Measurements from ENCODE around the gene SLC43A2. TPM values are rescaled to one million over a fixed set of nuclear protein-coding genes. Genes with fewer than 3 reads are reported as not detected.

SLC43A2 gene
- polyA plus RNA-seq, 1 donor from 2014 or later, result 60.1 TPM

DNA sequence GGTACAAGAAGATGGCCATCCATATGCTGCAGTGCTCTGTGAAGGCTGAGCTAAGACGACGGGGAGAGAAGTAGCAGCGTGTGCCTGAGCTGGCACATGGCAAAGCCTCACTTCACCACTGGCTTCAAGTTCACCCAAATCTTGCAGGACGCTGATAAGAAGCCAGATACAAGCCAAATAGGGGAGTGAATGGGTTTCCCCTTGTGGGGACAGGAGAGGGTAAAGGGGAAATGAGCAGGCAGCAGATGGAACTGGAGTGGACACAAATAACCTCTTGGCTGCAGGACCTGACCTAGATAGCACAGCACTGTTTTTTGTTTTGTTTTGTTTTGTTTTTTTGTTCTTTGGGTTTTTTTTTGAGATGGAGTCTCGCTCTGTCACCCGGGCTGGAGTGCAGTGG is 45.1 kb downstream of the SLC43A2 start:
- H4K20me1 ChIP-seq (ENCODE audit: insufficient read depth), result no peaks in the 10 kb centered on the region
- no peak overlapping the region for H3K27ac ChIP-seq (ENCODE audit: low read length)
- H3K4me2 ChIP-seq (ENCODE audit: low read length), result no peak overlapping the region
- H3F3A ChIP-seq (ENCODE audit: insufficient read depth, low read length, poor library complexity, severe bottlenecking), result no peaks in the 10 kb centered on the region
- TF ChIP-seq, protein P1, sequence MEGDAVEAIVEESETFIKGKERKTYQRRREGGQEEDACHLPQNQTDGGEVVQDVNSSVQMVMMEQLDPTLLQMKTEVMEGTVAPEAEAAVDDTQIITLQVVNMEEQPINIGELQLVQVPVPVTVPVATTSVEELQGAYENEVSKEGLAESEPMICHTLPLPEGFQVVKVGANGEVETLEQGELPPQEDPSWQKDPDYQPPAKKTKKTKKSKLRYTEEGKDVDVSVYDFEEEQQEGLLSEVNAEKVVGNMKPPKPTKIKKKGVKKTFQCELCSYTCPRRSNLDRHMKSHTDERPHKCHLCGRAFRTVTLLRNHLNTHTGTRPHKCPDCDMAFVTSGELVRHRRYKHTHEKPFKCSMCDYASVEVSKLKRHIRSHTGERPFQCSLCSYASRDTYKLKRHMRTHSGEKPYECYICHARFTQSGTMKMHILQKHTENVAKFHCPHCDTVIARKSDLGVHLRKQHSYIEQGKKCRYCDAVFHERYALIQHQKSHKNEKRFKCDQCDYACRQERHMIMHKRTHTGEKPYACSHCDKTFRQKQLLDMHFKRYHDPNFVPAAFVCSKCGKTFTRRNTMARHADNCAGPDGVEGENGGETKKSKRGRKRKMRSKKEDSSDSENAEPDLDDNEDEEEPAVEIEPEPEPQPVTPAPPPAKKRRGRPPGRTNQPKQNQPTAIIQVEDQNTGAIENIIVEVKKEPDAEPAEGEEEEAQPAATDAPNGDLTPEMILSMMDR (IDR thresholded peaks at IDR 0.05; ENCODE audit: poor library complexity, severe bottlenecking), result no peak
- TF ChIP-seq TAF1 (IDR thresholded peaks at IDR 0.05; ENCODE audit: low read depth) (no peak), RAD21 (conservative IDR thresholded peaks at IDR 0.05) (no peak), SMC3 (conservative IDR thresholded peaks at IDR 0.05; ENCODE audit: poor library complexity) (no peak), EZH2 (IDR thresholded peaks at IDR 0.05; ENCODE audit: borderline replicate concordance, insufficient read depth, low read length, poor library complexity, severe bottlenecking) (no peak), EP300 (conservative IDR thresholded peaks at IDR 0.05; ENCODE audit: poor library complexity, severe bottlenecking) (no peak), MXI1 (conservative IDR thresholded peaks at IDR 0.05; ENCODE audit: poor library complexity, severe bottlenecking) (no peak)
- no peaks in the 10 kb centered on the region for H3K27me3 ChIP-seq (ENCODE audit: insufficient read depth, low read depth, low read length)
- no peak overlapping the region for H3K4me3 ChIP-seq (ENCODE audit: low read length)
- H3K9me2 ChIP-seq (ENCODE audit: insufficient read depth, low read length), result no peaks in the 10 kb centered on the region
- H3K79me2 ChIP-seq (replicated peaks; ENCODE audit: insufficient read depth, low read length), result no peaks in the 10 kb centered on the region
- no peaks in the 10 kb centered on the region for H3K9me3 ChIP-seq (ENCODE audit: low read length)
- H2AFZ ChIP-seq (ENCODE audit: low read depth, low read length), result no peak overlapping the region
- H3K9ac ChIP-seq (ENCODE audit: low read length), result no peak overlapping the region
- H3K36me3 ChIP-seq (ENCODE audit: insufficient read depth, low read length), result peaks cover 14% of the 10 kb centered on the region

DNA sequence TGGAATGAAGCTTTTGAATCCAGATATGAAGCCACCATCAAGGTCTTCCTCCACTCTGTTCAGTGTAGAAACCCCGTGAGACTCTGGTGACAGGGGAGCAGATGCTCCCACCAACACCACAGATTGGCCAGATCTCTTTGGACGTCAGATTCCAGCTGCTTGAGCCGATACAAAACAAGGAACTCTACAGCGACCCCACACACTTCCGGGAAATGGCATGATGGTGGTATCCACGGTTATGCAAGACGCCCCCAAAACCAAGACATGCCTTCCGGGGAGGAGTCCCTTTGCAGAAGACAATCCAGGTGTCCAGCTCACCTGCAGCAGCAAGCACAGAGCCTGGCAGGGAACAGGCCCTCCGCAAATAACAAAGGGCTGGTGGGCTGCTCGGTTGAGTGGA is 46.3 kb downstream of the SLC43A2 start:
- Histone ChIP-seq H3K9me2 (ENCODE audit: insufficient read depth, low read length) (no peaks in the 10 kb centered on the region), H3K4me2 (ENCODE audit: low read length) (no peak overlapping the region), H3K79me2 (replicated peaks; ENCODE audit: insufficient read depth, low read length) (no peaks in the 10 kb centered on the region), H3K9me3 (ENCODE audit: low read length) (no peaks in the 10 kb centered on the region), H3K4me3 (ENCODE audit: low read length) (no peak overlapping the region), H3K27me3 (ENCODE audit: insufficient read depth, low read depth, low read length) (no peaks in the 10 kb centered on the region), H3K36me3 (ENCODE audit: insufficient read depth, low read length) (peaks cover 14% of the 10 kb centered on the region), H2AFZ (ENCODE audit: low read depth, low read length) (no peak overlapping the region), H3K27ac (ENCODE audit: low read length) (no peak overlapping the region), H3F3A (ENCODE audit: insufficient read depth, low read length, poor library complexity, severe bottlenecking) (no peaks in the 10 kb centered on the region), H3K9ac (ENCODE audit: low read length) (no peak overlapping the region), H4K20me1 (ENCODE audit: insufficient read depth) (no peaks in the 10 kb centered on the region)
- no peak for TF ChIP-seq TAF1 (IDR thresholded peaks at IDR 0.05; ENCODE audit: low read depth)
- TF ChIP-seq MXI1 (conservative IDR thresholded peaks at IDR 0.05; ENCODE audit: poor library complexity, severe bottlenecking), result no peak
- TF ChIP-seq SMC3 (conservative IDR thresholded peaks at IDR 0.05; ENCODE audit: poor library complexity), result no peak
- TF ChIP-seq, protein P2, sequence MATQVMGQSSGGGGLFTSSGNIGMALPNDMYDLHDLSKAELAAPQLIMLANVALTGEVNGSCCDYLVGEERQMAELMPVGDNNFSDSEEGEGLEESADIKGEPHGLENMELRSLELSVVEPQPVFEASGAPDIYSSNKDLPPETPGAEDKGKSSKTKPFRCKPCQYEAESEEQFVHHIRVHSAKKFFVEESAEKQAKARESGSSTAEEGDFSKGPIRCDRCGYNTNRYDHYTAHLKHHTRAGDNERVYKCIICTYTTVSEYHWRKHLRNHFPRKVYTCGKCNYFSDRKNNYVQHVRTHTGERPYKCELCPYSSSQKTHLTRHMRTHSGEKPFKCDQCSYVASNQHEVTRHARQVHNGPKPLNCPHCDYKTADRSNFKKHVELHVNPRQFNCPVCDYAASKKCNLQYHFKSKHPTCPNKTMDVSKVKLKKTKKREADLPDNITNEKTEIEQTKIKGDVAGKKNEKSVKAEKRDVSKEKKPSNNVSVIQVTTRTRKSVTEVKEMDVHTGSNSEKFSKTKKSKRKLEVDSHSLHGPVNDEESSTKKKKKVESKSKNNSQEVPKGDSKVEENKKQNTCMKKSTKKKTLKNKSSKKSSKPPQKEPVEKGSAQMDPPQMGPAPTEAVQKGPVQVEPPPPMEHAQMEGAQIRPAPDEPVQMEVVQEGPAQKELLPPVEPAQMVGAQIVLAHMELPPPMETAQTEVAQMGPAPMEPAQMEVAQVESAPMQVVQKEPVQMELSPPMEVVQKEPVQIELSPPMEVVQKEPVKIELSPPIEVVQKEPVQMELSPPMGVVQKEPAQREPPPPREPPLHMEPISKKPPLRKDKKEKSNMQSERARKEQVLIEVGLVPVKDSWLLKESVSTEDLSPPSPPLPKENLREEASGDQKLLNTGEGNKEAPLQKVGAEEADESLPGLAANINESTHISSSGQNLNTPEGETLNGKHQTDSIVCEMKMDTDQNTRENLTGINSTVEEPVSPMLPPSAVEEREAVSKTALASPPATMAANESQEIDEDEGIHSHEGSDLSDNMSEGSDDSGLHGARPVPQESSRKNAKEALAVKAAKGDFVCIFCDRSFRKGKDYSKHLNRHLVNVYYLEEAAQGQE (IDR thresholded peaks at IDR 0.05; ENCODE audit: borderline replicate concordance), result no peak
- TF ChIP-seq EZH2 (IDR thresholded peaks at IDR 0.05; ENCODE audit: borderline replicate concordance, insufficient read depth, low read length, poor library complexity, severe bottlenecking), result no peak
- TF ChIP-seq, protein P1 (IDR thresholded peaks at IDR 0.05; ENCODE audit: poor library complexity, severe bottlenecking), result no peak
- TF ChIP-seq POLR2AphosphoS5 (IDR thresholded peaks at IDR 0.05), result no peak
- TF ChIP-seq EP300 (conservative IDR thresholded peaks at IDR 0.05; ENCODE audit: poor library complexity, severe bottlenecking), result no peak
- no peak for TF ChIP-seq RAD21 (conservative IDR thresholded peaks at IDR 0.05)
